CD4-positive, alpha-beta T cell treated with Interleukin-10 for 1 hour (primary cell): ENCODE results near the gene OTUB2.
A peak's percentile ranks its signal among the peaks of the same experiment; 100 is the strongest.

Experiments used
- DNase-seq: peaks from one replicate; pipeline ENCODE4 v3.0.0-alpha.2; 2020

The OTUB2 gene

DNA sequence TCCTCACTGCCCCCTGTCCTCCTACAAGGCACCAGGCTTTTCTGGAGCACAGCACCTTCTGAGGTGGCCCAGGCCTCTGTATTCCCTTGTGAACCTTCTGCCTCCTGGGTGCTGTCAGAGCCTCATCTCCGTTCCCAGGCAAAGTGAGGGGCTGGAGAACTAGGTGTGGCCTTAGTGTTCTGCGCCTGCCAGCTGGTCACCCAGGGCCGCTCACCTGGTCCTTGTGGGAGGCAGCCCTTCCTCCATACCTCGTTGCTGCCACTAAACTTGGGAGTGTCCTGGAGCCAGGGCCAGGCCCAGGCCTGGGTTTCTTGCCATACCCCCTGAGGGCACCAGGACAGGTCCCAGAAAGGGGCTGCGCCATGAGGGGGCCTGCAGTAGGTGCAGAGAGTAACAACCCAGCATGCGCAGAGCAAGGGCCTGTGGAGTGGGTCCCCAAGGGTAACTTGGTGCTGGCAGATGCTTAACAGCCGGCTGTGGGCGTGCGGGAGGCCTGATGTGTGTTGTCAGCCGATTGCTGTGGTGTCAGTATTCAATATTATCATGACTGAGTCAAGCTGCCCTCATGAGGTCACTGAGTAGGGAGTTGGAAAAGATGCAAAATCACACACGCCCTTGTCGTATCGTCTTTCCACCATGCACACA, 17.1 kb downstream of the OTUB2 start:
- no peak for DNase-seq

DNA sequence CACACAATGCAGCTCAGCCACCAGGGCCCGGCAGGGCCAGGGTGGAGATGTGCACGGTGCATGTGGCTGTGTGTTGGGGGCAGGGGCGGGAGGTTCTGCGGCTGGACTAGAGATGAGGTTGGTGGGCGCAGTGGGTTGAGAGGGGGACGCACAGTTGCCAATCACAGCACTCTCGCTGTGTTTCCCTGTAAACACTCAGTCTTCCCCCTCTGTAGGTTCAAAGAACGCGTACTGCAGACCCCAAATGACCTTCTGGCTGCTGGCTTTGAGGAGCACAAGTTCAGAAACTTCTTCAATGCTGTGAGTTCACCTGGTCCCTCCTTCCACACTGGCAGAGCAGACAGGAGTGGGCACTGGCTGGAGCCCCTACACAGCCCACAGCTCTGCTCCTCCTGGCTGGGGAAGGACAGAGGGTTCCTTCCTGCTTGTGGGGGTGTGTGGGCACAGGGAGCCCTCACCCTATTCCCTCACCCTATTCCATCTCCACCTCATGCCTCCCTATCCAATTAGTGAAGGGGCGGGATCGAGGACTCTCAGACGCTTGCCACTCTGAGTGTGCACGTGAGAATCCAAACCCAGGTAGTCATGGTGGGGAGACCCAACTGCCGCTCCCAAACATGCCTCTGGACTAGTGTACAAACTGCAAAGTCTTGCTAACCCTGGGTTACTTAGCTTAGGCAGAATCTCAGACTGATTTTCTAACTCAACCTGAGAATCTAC, 17.8 kb downstream of the OTUB2 start:
- no peak for DNase-seq

DNA sequence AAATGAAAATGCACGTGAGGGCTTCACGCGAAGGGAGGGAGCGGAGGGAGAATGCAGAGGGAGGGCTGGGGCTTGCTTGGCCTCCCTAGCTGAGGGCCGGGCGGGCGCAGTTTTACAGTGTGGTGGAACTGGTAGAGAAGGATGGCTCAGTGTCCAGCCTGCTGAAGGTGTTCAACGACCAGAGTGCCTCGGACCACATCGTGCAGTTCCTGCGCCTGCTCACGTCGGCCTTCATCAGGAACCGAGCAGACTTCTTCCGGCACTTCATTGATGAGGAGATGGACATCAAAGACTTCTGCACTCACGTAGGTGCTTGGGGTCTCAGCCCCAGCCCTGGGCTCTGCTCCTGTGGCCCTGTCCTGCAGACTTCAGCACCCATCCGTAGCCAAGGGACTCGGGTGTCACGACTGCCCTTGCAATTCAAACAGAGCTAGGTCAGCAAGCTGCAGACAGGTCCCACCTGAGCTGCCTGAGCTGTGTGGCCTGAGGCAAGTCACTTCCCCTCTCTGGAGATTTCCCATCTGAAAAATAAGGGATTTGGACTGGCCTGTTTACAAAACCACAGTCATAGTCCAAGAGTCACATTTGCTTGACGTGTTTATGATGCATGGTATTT, 18.4 kb downstream of the OTUB2 start:
- DNase-seq: no peak

DNA sequence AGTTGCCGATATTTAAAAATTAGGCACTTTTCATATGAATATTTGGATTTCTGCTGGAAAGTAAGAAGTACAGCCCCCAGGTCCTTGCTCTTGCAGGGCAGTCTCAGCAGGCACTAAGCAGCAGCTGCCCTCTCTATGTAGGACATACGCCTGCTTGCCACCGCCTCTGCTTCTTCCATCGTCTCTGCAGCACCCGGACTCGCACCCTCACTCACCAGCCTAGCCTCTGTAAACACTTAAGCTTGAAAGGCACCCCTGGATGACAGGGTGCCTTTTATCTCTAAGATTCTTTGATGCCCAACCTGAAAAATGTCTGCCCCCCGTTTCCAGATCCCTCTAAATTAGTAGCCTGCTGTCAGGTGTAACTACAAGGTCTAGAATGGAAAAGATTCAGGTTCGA, 19.0 kb downstream of the OTUB2 start:
- DNase-seq: no peak

DNA sequence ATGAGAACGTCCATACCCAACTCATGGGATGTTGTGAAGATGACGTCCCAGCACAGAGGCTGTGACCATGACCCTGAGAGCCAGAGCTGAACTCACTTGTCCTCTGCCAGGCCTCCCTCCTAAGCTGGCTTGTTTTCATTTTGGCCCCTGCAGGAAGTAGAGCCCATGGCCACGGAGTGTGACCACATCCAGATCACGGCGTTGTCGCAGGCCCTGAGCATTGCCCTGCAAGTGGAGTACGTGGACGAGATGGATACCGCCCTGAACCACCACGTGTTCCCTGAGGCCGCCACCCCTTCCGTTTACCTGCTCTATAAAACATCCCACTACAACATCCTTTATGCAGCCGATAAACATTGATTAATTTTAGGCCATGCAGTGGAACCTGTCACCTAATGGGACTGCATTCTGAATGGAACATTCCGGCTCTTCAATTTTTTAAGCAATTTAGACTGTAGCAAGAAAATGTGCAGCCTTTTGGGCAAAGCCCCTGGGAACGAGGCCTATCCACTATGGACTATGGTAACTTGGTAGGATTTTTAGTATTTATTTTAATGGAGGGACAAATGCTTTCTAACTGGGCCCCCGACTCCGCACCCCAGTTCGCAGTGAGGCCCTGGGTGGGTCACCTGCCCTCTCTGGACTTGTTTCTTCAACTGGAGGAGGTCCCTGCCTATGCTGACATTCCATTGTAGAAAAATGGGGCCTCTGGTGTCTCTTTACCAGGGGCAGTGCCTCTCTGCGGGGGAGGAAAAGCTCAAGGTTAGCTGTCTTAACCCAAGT, 19.6 kb downstream of the OTUB2 start:
- DNase-seq: no peak

DNA sequence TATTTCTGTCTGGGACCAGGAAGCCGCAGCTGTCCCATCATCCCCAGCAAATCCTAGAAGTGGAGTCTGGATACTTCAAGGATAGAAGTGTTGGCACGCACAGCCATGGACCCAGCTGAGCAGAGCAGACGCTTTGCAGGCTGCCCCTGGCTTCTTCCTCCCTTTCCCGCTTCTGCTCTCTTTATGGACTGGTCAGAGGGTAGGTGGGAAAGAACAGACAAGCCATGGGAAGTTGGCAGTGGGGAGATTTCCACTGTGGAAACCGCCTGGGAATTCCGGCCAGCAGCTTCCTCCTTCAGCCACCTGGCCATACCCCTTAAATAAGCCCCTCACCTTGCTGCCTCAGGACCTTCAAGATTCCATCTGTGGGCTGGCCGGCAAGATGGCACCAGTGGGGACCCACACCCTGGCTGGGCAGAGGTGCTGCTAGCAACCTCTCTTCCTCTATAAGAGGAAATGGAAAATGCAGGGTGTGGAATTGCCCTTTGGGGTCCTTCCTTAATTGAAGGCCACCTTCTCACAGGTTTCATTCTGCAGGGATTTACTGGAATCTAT, 20.6 kb downstream of the OTUB2 start:
- DNase-seq: no peak

DNA sequence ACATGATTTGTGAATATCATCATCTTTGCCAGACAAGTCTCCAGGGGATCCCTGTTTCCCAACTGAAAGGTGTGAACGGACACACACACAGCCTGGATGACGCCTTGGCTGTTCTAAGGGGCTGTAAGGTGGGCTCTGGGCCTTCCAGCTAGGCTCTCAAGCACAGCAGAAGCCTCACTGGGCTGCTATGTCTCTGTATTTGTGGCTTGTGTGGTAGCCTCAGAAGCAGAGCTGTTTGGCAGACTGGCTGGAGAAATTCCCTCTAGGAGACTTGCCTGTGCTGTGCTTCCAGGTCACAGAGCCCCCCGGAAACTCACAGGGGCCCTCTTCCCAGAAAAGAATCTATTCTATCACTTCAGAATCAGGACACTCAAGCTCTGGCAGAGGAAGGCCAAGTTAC, 21.4 kb downstream of the OTUB2 start:
- DNase-seq: no peak

DNA sequence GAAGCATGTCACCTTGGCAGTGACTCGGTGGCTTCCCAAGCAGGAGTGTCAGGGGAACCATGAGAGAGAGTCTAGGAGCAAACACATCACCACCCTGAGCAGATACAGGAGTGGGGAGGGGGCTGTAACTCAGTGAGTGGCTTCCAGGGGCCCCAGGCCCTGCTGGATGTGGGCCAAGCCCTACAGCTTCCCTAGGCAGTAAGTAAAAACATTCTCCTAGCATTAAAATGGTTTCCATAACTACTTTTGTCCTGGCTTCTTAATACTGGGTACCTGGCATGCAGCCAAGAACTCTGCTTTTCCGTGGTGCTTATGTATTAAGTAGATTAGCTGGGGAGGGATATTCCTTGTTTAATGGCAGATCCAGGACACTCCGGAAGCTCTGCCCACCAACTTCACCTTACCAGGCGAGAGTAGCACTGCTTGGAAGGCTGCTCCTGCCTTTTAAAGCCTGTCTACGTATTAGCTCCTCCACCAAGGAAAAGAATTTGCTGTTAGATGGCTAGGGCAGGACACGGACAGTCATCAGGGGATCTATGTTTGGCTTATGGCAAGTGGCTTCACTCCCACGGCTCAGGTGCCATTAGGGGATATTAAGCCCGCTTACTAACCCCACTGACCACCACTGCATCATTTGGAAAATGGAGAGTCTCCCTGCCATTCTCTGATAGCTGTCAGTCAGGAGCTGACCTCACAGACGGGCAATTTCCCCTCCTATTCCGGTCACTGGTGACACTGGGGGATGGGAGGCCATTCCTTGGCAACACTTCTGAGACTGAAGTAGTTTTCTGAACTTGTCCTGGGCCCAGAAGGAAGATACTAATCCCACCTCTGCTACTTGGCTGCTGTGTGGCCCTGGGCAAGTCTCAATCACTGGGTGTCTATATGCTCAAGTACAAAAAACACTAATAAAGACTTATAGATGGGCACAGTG, 22.8 kb downstream of the OTUB2 start:
- no peak for DNase-seq

DNA sequence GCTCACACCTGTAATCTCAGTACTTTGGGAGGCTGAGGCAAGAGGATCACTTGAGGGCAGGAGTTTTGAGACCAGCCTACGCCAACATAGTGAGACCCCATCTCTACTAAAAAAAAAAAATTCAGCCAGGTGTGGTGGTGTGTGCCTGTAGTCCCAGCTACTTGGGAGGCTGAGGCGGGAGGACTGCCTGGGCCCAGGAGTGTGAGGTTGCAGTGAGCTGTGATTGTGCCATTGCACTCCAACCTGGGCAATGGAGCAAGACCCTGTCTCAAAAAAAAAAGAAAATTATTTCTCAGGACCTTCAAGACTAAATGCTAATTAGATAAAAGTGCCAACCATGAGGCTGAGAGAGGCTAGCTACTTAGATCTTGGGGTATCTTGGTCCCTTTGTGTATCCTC, 23.5 kb downstream of the OTUB2 start:
- DNase-seq: no peak

DNA sequence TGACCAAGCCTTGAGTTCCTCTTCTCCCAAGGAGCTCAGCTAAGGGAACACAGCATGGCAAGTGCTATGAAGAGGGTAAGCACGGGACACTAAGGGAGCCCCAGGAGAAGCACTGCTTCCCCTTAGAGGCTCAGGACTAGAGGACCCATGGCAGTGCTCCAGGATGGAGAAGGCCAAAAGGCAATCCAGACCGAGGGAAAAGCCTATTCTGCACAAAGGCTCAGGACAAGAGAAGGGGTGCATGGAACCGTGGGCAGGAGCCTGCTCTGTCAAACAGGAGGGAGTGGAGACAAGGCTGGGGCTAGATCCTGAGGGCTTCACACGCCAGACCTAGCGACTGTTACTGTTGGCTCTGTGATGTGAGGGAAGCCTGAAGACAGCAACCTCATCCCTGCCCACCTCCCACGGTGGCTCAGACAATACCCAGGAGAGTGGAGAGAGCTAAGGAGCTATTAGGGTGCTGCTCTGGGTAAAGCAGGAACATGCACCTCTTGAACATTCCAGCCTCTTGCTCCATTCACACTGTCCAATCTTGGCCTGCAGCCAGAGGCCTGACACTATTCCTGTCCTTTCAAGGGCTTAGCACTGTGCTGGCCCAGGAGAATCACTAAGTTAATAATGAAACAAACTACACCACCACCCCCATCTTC, 24.2 kb downstream of the OTUB2 start:
- no peak for DNase-seq

DNA sequence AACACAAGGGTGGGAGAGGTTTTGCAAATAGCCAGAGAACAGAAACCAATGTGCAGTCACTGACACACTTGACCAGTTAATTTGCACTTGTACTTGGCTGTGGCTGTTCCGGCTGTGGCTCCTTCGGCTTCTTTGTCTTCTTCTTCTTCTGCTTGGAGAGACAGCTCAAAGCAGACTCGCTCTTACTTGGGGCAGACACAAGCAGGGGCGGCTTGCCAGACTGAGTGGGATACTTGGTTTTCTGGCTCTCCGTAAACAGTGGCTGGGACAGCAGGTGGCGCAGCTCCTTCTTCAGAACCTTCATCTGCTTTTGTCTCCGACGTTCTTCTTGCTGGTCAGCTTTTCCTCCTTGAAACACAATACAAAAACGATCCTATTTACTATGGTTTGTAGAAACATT, 25.0 kb downstream of the OTUB2 start:
- DNase-seq: no peak

DNA sequence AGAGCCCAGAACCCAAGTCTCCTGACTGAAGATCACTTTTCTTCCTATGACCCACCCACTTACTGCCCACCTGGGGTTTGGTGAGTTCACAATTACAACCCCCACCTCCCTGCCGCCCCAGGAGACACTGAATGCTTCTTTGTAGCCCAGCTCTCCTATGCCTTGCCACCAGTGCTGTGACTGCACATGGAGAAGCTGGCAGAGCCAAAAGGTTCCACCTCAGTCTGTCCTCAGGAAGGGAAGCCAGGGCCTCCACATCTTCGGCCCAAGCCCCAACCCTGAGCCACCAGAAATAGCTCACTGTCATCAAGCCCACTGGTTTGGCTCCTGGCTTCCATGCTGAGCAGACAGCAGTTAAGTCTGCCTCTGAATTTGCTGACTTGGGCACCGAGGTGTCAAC, 25.6 kb downstream of the OTUB2 start:
- DNase-seq: no peak

DNA sequence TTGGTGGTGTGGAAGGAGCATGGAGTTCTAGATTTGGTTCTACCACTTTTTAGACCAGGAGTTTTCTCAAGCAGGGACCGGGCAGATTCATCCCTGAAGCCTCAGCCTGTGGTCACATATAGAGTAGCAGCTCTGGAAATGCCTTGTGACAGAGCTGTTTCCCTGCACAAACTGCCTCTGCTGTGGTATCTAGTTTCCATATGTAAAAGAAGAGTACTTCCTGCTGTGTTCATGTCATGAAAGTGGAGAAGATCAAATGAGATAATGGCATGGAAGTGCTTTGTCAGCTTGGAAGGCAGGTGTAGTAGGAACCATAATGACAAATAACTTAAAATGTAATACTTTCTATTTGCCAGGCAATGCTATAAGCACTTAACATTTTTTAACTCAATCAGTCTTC, 26.1 kb downstream of the OTUB2 start:
- no peak for DNase-seq

DNA sequence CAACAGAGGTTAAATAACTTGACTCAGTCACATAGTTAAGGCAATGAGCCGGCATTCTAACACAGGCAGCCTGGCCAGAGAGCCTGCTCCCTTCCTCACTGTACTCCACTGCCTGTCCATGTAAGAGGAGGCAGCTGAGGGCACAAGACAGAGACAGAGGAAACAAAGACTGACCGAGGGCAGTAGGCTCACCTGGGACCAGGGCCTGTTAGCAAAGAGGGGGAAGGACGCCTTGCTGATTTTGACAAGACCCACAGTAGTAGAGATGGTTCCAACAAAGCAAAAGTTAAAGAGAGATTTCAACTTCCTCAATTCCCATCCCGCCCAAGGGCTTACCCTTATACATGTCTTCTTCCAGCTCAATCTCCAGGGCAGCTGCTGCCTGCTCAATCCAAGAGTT, 26.5 kb downstream of the OTUB2 start:
- no peak for DNase-seq

DNA sequence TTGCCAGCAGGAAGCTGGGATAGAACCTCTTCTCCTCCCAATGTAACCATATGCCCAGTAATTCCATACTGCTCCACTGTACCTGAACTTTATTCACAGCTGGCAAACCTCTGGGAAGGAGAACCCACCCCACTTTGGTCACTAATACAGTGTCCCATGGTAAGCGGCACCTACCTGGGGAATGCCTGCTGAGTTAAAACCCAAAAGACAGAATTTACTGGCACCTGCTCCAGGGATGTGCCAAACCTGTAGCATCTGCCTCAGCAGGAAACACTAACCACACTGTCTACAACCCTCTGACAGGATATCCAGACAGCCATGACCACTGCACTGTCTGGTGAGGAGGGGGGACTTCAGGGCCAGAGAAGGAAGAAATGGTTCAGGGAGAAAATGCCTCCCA, 28.3 kb downstream of the OTUB2 start:
- no peak for DNase-seq

DNA sequence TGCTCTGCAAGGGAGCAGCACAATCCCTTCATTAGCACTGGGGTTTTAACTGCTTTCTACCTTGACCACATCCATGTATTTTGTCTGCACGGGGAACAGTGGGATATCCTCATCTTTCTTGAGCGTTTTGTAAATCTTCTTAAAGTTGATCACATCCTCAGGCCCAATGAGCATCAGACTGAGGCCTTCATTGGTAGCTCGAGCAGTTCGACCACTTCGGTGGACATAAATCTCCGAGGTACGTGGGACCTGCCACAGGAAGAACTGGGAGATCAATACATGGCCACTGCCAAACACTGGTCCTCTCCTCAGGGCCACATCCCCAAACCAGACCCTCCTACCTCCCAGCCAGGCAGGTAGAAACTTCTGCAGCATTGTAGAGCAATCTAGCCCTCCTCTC, 28.8 kb downstream of the OTUB2 start:
- DNase-seq: no peak

DNA sequence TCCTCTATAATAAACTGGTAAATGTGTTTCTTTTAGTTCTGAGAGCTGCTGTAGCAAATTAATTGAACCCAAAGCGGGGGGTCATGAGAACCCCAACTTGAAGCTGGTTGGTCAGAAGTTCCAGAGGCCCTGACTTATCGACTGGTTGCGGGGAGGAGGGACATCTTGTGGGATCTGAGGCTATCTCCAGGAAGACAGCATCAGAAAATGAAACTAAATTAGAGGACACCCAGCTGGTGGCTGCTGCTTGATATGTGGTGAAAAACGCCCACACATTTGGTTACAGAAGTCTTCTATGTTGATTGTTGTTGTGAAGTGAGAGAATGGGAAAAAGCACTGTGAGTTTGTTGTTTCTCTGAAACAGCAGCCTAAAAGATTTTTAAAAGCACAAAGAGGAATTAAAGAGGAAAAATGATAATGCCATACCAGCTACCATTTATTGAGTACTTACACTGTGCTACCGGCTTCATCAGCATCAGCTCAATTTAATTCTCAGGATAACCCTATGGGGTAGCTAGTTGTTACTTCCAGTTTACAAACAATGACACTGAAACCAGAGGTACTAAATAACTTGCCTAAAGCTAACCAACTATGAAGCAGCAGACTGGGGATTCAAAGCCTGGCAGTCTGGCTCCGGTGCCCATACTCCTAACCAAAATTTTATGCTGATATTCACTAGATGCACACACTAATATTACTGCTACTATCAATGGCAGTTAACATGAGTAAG, 30.6 kb downstream of the OTUB2 start:
- DNase-seq: peak; percentile 44

DNA sequence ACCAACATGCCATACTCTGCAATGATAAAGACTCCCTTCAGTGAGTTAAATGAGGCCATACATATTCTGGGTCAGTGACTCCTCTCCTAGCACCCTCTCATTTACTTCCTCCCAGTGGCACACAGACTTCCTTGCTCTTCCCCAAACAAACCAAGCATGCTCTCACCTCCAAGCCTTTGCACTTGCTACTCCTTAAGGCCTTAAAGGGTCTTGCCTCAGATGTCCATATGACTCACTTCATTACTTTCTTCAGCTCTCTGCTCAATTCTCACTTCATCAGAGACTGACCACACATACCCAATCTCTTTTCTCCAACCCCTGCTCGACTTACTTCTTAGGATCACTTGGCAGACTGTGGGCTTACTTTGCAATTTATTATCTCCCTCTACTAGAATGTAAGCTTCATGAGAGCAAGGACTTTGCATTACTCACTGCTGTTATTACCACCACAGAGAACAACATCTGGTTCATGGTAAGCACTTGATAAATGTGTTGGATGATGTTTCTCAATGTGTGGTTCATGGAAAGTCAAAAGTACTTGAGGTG, 32.1 kb downstream of the OTUB2 start:
- DNase-seq: no peak

DNA sequence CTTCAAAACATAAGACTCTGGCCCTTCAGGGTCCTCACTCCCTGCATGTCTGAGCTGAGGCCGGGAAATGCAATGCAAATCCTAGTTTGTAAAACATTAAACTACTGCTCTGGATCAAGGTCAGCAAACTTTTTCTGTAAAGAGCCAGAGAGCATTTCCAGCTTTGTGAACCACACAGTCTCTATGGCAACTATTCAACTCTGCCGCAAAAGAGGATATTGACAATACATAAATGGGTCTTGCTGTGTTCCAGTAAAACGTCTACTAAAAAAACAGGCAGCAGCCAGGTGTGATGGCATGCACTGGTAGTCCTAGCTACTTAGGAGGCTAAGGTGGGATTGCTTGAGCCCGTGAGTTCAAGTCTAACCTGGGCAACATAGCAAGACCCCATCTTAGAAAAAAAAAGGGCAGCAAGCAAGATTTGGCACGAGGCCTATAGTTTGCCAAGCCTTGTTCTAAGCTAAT, 32.6 kb downstream of the OTUB2 start:
- no peak for DNase-seq

DNA sequence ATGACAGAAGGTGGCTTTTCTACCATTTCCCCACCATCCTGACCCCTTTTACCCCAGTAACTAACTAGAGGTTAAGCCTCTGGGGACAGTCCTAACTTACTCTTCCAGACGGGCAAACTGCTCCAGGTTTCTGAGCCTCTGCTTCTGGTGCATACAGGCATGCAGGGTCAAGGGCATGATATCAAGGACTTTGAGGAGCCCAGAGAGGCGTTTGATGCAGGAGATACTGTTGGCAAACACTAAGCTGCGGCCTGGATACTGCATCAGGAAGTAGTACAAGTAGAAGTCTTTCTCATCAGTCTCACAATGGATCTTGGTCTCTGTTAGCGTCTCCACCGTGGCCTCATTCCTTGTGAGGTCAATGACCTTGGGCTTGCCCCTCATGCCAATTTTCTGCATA, 33.9 kb downstream of the OTUB2 start:
- DNase-seq: no peak
